ENCODE measurements around the gene CLIC6.
A peak's percentile ranks its signal among the peaks of the same experiment; 100 is the strongest.
"Not testable (repeated sequence)": the region's sequence is repeated elsewhere in the genome, so short reads cannot be mapped to it uniquely, and the experiment has no call there.

The CLIC6 gene

DNA sequence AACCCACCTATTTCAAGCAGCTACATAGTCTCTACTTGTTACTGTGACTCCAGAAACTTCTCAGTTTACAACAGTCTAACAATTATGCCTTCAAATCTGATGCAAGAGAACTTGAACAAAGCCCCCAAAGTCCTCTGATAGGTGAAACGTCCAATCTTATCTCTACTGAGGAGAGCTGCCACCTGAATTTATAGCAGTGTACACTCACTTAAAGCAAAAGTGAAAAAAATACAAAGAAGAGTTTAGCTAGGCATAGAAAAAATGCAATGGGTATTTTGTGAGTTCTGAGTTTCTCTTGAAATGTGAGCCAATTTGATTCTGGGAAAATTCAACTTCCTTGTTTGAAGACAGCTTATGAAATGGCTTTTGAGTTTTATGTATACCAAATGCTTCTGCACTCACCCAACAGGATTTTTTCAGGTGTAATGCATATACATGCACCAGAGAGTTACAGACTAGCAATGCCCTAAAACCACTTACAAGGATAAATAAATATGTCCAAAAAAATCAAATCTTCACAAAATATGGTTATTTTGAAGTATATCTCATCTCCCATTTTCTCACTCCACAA is 17.8 kb upstream of the CLIC6 start:
- H3K27ac ChIP-seq (ENCODE audit: low read depth, low read length) = no peak overlapping the region
- H3K36me3 ChIP-seq (ENCODE audit: control insufficient read depth in 1 of 2, insufficient read depth in 2 of 2, low read length in 2 of 2) = no peaks in the 10 kb centered on the region
- H3K27me3 ChIP-seq (ENCODE audit: control insufficient read depth in 1 of 2, insufficient read depth in 2 of 2, low read length in 2 of 2) = peaks cover 0 to 3% of the 10 kb centered on the region in 2 donors
- H3K4me1 ChIP-seq (ENCODE audit: control insufficient read depth in 1 of 2, insufficient read depth in 2 of 2, low read length in 2 of 2) = peaks cover 3 to 13% of the 10 kb centered on the region in 2 donors
- no peak overlapping the region for H3K4me3 ChIP-seq (ENCODE audit: low read depth in 1 of 2, low read length in 2 of 2)
- no peaks in the 10 kb centered on the region for H3K9me3 ChIP-seq (ENCODE audit: control insufficient read depth in 1 of 2, low read length in 2 of 2)
- H3K9ac ChIP-seq (ENCODE audit: low read depth in 1 of 2, low read length in 2 of 2) = no peak overlapping the region

DNA sequence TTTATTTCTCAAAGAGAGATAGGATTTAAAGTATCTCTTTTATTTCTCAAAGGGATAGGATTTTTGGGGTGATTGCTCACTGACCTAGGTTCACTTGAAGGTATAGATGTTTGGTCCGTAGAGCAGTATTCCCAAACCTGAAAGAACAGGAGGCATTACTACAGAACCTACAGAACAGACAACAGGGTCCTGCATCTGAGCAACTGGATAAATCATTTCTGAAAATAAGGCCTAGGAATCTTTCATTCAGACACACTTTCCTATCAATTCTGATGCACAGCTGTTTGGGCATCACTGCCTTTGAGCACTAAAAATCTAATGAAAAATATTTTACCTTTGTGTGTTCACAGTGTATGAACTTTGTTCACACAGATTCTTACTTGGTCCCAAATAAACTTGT is 17.2 kb upstream of the CLIC6 start:
- no peak overlapping the region for H3K9ac ChIP-seq (ENCODE audit: low read depth in 1 of 2, low read length in 2 of 2)
- H3K36me3 ChIP-seq (ENCODE audit: control insufficient read depth in 1 of 2, insufficient read depth in 2 of 2, low read length in 2 of 2) = no peaks in the 10 kb centered on the region
- no peak overlapping the region for H3K27ac ChIP-seq (ENCODE audit: low read depth, low read length)
- no peaks in the 10 kb centered on the region for H3K9me3 ChIP-seq (ENCODE audit: control insufficient read depth in 1 of 2, low read length in 2 of 2)
- H3K4me3 ChIP-seq (ENCODE audit: low read depth in 1 of 2, low read length in 2 of 2) = no peak overlapping the region
- peaks cover 3 to 13% of the 10 kb centered on the region in 2 donors for H3K4me1 ChIP-seq (ENCODE audit: control insufficient read depth in 1 of 2, insufficient read depth in 2 of 2, low read length in 2 of 2)
- H3K27me3 ChIP-seq (ENCODE audit: control insufficient read depth in 1 of 2, insufficient read depth in 2 of 2, low read length in 2 of 2) = peaks cover 0 to 3% of the 10 kb centered on the region in 2 donors

DNA sequence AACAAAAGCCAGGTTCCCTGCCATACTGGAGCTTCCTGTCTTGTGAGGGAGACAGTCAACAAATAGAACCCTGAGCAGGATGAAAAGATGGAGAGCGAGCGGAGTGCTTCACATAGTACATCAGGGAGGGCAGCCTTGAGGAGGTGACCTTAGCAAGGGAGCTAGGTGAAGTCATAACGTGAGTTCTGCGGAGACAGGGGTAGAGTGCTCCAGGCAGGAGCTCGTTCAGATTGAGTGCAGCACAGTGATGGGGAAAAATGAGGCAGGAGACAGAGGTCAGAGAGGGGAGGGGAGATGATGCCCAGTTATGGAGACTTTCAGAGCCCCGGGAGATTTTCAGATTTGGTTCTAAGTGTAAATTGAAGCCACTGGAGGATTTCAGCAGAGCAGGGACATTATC is 15.3 kb upstream of the CLIC6 start:
- Histone ChIP-seq H3K4me3 (ENCODE audit: low read depth in 1 of 2, low read length in 2 of 2) (no peak overlapping the region), H3K9ac (ENCODE audit: low read depth in 1 of 2, low read length in 2 of 2) (no peak overlapping the region), H3K27me3 (ENCODE audit: control insufficient read depth in 1 of 2, insufficient read depth in 2 of 2, low read length in 2 of 2) (peaks cover 0 to 3% of the 10 kb centered on the region in 2 donors), H3K27ac (ENCODE audit: low read depth, low read length) (no peak overlapping the region), H3K9me3 (ENCODE audit: control insufficient read depth in 1 of 2, low read length in 2 of 2) (no peaks in the 10 kb centered on the region), H3K36me3 (ENCODE audit: control insufficient read depth in 1 of 2, insufficient read depth in 2 of 2, low read length in 2 of 2) (no peaks in the 10 kb centered on the region), H3K4me1 (ENCODE audit: control insufficient read depth in 1 of 2, insufficient read depth in 2 of 2, low read length in 2 of 2) (peaks cover 3 to 13% of the 10 kb centered on the region in 2 donors)

GRCh38 chr21:34661848-34662247 is 6.9 kb upstream of the CLIC6 start:
- H3K9ac ChIP-seq (ENCODE audit: low read depth in 1 of 2, low read length in 2 of 2) = no peak overlapping the region
- peaks cover 0 to 7% of the 10 kb centered on the region in 2 donors for H3K27me3 ChIP-seq (ENCODE audit: control insufficient read depth in 1 of 2, insufficient read depth in 2 of 2, low read length in 2 of 2)
- no peaks in the 10 kb centered on the region for H3K36me3 ChIP-seq (ENCODE audit: control insufficient read depth in 1 of 2, insufficient read depth in 2 of 2, low read length in 2 of 2)
- no peak overlapping the region for H3K4me3 ChIP-seq (ENCODE audit: low read depth in 1 of 2, low read length in 2 of 2)
- no peaks in the 10 kb centered on the region for H3K9me3 ChIP-seq (ENCODE audit: control insufficient read depth in 1 of 2, low read length in 2 of 2)
- no peak overlapping the region for H3K27ac ChIP-seq (ENCODE audit: low read depth, low read length)
- no peaks in the 10 kb centered on the region for H3K4me1 ChIP-seq (ENCODE audit: control insufficient read depth in 1 of 2, insufficient read depth in 2 of 2, low read length in 2 of 2)

DNA sequence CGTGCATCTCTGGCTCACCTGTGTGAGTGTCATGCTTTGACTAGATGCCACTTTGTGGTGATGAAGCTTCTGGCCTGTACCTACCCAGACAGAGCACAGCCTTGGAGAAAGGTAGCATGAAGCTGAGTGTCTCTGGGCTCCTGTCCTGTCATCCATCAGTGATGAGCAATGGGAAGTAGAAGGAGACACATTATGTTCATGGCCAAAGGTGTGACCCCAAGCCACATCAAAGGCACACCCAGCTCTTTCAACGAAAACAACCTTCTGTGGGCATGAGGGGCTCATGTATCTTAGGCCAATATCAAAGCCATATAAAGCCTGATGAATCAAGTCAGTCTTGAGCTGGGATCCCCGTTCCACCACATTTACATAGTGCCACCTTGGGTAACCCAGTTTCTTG is 1.0 kb upstream of the CLIC6 start:
- H3K4me1 ChIP-seq (ENCODE audit: control insufficient read depth in 1 of 2, insufficient read depth in 2 of 2, low read length in 2 of 2) = peaks cover 15 to 16% of the 10 kb centered on the region in 2 donors
- no peak overlapping the region for H3K27ac ChIP-seq (ENCODE audit: low read depth, low read length)
- H3K36me3 ChIP-seq (ENCODE audit: control insufficient read depth in 1 of 2, insufficient read depth in 2 of 2, low read length in 2 of 2) = no peaks in the 10 kb centered on the region
- H3K27me3 ChIP-seq (ENCODE audit: control insufficient read depth in 1 of 2, insufficient read depth in 2 of 2, low read length in 2 of 2) = peaks cover 19 to 33% of the 10 kb centered on the region in 2 donors
- no peaks in the 10 kb centered on the region for H3K9me3 ChIP-seq (ENCODE audit: control insufficient read depth in 1 of 2, low read length in 2 of 2)
- no peak overlapping the region for H3K4me3 ChIP-seq (ENCODE audit: low read depth in 1 of 2, low read length in 2 of 2)
- no peak overlapping the region for H3K9ac ChIP-seq (ENCODE audit: low read depth in 1 of 2, low read length in 2 of 2)

DNA sequence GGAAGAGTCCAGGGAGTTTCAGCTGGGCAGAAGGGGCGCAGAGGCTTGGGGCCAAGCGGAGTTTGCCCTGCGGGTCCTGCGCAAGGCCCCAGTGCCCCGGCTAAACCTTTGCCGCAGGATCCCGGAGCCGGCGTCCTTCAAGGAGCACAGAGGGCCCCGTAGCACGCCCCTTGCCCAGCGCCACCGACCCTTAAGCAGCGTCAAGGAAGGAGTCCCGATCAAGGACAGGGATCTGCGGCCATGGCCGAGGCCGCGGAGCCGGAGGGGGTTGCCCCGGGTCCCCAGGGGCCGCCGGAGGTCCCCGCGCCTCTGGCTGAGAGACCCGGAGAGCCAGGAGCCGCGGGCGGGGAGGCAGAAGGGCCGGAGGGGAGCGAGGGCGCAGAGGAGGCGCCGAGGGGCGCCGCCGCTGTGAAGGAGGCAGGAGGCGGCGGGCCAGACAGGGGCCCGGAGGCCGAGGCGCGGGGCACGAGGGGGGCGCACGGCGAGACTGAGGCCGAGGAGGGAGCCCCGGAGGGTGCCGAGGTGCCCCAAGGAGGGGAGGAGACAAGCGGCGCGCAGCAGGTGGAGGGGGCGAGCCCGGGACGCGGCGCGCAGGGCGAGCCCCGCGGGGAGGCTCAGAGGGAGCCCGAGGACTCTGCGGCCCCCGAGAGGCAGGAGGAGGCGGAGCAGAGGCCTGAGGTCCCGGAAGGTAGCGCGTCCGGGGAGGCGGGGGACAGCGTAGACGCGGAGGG is 520 bp downstream of the CLIC6 start:
- H3K27me3 ChIP-seq (ENCODE audit: control insufficient read depth in 1 of 2, insufficient read depth in 2 of 2, low read length in 2 of 2) = peaks cover 19 to 33% of the 10 kb centered on the region in 2 donors

GRCh38 chr21:34669880-34670219 is 1.1 kb downstream of the CLIC6 start:
- H3K27ac ChIP-seq (ENCODE audit: low read depth, low read length); H3K9me3 ChIP-seq (ENCODE audit: control insufficient read depth in 1 of 2, low read length in 2 of 2); H3K36me3 ChIP-seq (ENCODE audit: control insufficient read depth in 1 of 2, insufficient read depth in 2 of 2, low read length in 2 of 2): not testable (repeated sequence)
- H3K4me1 ChIP-seq (ENCODE audit: control insufficient read depth in 1 of 2, insufficient read depth in 2 of 2, low read length in 2 of 2) = peaks cover 15 to 16% of the 10 kb centered on the region in 2 donors
- H3K9ac ChIP-seq (ENCODE audit: low read depth in 1 of 2, low read length in 2 of 2) = peak overlapping the region in 1 of 2 donors; percentile 35
- H3K27me3 ChIP-seq (ENCODE audit: control insufficient read depth in 1 of 2, insufficient read depth in 2 of 2, low read length in 2 of 2) = peaks cover 19 to 33% of the 10 kb centered on the region in 2 donors
- peak overlapping the region; percentile 68 to 73 for H3K4me3 ChIP-seq (ENCODE audit: low read depth in 1 of 2, low read length in 2 of 2)

More for the DNA sequence above, 520 bp downstream of the CLIC6 start:
- Histone ChIP-seq H3K27ac (ENCODE audit: low read depth, low read length) (no peak overlapping the region), H3K9ac (ENCODE audit: low read depth in 1 of 2, low read length in 2 of 2) (no peak overlapping the region), H3K4me1 (ENCODE audit: control insufficient read depth in 1 of 2, insufficient read depth in 2 of 2, low read length in 2 of 2) (peaks cover 15 to 16% of the 10 kb centered on the region in 2 donors), H3K36me3 (ENCODE audit: control insufficient read depth in 1 of 2, insufficient read depth in 2 of 2, low read length in 2 of 2) (no peaks in the 10 kb centered on the region), H3K4me3 (ENCODE audit: low read depth in 1 of 2, low read length in 2 of 2) (peak overlapping the region in 1 of 2 donors; percentile 51), H3K9me3 (ENCODE audit: control insufficient read depth in 1 of 2, low read length in 2 of 2) (no peaks in the 10 kb centered on the region)

DNA sequence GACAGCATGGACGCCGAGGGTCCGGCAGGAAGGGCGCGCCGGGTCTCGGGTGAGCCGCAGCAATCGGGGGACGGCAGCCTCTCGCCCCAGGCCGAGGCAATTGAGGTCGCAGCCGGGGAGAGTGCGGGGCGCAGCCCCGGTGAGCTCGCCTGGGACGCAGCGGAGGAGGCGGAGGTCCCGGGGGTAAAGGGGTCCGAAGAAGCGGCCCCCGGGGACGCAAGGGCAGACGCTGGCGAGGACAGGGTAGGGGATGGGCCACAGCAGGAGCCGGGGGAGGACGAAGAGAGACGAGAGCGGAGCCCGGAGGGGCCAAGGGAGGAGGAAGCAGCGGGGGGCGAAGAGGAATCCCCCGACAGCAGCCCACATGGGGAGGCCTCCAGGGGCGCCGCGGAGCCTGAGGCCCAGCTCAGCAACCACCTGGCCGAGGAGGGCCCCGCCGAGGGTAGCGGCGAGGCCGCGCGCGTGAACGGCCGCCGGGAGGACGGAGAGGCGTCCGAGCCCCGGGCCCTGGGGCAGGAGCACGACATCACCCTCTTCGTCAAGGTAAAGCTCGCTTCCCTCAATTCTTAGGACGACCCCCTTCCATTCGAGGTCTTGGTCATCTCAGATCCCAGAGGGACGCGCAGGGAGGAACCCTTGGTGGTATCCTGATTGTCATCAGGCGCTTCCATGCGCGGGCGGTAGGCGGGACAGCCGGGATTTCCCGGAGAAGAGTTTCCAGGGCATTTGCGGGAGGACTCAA is 1.6 kb downstream of the CLIC6 start:
- H3K27me3 ChIP-seq (ENCODE audit: control insufficient read depth in 1 of 2, insufficient read depth in 2 of 2, low read length in 2 of 2) = peaks cover 19 to 33% of the 10 kb centered on the region in 2 donors
- H3K36me3 ChIP-seq (ENCODE audit: control insufficient read depth in 1 of 2, insufficient read depth in 2 of 2, low read length in 2 of 2) = no peaks in the 10 kb centered on the region
- H3K9ac ChIP-seq (ENCODE audit: low read depth in 1 of 2, low read length in 2 of 2) = peak overlapping the region in 1 of 2 donors; percentile 35
- peaks cover 15 to 16% of the 10 kb centered on the region in 2 donors for H3K4me1 ChIP-seq (ENCODE audit: control insufficient read depth in 1 of 2, insufficient read depth in 2 of 2, low read length in 2 of 2)
- no peaks in the 10 kb centered on the region for H3K9me3 ChIP-seq (ENCODE audit: control insufficient read depth in 1 of 2, low read length in 2 of 2)
- H3K4me3 ChIP-seq (ENCODE audit: low read depth in 1 of 2, low read length in 2 of 2) = peak overlapping the region; percentile 68 to 73
- no peak overlapping the region for H3K27ac ChIP-seq (ENCODE audit: low read depth, low read length)

DNA sequence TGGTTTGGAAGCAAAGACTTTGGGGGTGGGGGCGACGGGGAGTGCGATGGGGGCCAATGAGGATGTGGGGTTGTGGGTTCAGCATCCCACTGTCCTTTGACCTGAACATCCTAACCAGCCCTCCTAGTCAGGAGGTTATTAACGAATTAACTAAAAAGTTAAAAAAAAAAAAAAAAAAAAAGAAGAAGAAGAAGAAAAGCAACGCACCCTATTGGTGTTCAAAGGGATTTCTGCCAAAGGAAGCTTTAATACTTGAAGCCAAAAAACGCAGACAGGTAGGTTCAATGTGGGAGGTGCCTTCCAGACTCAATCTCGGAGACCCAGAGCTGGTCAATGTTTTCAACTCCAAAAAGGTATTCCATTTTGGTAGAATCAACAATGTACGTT is 2.2 kb downstream of the CLIC6 start:
- H3K9ac ChIP-seq (ENCODE audit: low read depth in 1 of 2, low read length in 2 of 2) = peak overlapping the region in 1 of 2 donors; percentile 35
- H3K27ac ChIP-seq (ENCODE audit: low read depth, low read length) = no peak overlapping the region
- H3K36me3 ChIP-seq (ENCODE audit: control insufficient read depth in 1 of 2, insufficient read depth in 2 of 2, low read length in 2 of 2) = no peaks in the 10 kb centered on the region
- no peaks in the 10 kb centered on the region for H3K9me3 ChIP-seq (ENCODE audit: control insufficient read depth in 1 of 2, low read length in 2 of 2)
- peak overlapping the region; percentile 68 to 73 for H3K4me3 ChIP-seq (ENCODE audit: low read depth in 1 of 2, low read length in 2 of 2)
- H3K27me3 ChIP-seq (ENCODE audit: control insufficient read depth in 1 of 2, insufficient read depth in 2 of 2, low read length in 2 of 2) = peaks cover 19 to 33% of the 10 kb centered on the region in 2 donors
- H3K4me1 ChIP-seq (ENCODE audit: control insufficient read depth in 1 of 2, insufficient read depth in 2 of 2, low read length in 2 of 2) = peaks cover 15 to 16% of the 10 kb centered on the region in 2 donors

DNA sequence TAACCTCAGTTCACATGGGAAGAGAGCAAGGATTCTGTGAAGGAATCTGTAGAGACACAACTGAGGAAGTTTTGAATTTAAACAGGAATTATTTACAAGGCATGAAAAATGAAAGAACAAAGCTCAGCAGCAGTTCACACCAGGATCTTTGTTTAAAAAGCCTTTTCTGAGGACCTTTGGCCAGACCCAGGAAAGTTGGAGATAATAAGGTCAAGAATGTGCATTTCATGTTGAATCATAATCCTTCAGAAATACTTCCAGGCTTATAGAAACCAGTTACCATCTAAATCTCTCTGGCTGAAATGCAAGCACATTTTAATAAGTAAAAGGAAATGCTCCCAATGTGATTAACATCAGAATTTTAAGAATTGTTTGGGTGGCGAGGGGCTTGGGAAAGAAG is 2.7 kb downstream of the CLIC6 start:
- no peak overlapping the region for H3K4me3 ChIP-seq (ENCODE audit: low read depth in 1 of 2, low read length in 2 of 2)
- H3K9ac ChIP-seq (ENCODE audit: low read depth in 1 of 2, low read length in 2 of 2) = no peak overlapping the region
- H3K27ac ChIP-seq (ENCODE audit: low read depth, low read length) = no peak overlapping the region
- H3K27me3 ChIP-seq (ENCODE audit: control insufficient read depth in 1 of 2, insufficient read depth in 2 of 2, low read length in 2 of 2) = peaks cover 19 to 33% of the 10 kb centered on the region in 2 donors
- H3K4me1 ChIP-seq (ENCODE audit: control insufficient read depth in 1 of 2, insufficient read depth in 2 of 2, low read length in 2 of 2) = peaks cover 15 to 16% of the 10 kb centered on the region in 2 donors
- H3K9me3 ChIP-seq (ENCODE audit: control insufficient read depth in 1 of 2, low read length in 2 of 2) = no peaks in the 10 kb centered on the region
- H3K36me3 ChIP-seq (ENCODE audit: control insufficient read depth in 1 of 2, insufficient read depth in 2 of 2, low read length in 2 of 2) = no peaks in the 10 kb centered on the region

Measured in duodenal mucosa (tissue), 2 donors.